ENCODE measurements around the gene UMAD1.

GRCh38 chr7:7761340-7761973 is 120.9 kb downstream of the UMAD1 start:
- TF ChIP-seq POLR2A (IDR thresholded peaks at IDR 0.05; ENCODE audit: low read depth, low read length) = no peak
- TF ChIP-seq POLR2AphosphoS5 (IDR thresholded peaks at IDR 0.05; ENCODE audit: low read depth, low read length) = no peak
- TF ChIP-seq TAF1 (IDR thresholded peaks at IDR 0.05; ENCODE audit: borderline replicate concordance, low read depth, low read length) = no peak
